ENCODE data around the gene TMPRSS4. TPM values are rescaled to one million over a fixed set of nuclear protein-coding genes. Genes with fewer than 3 reads are reported as not detected.
A peak's percentile ranks its signal among the peaks of the same experiment; 100 is the strongest.

Gene TMPRSS4
- total RNA-seq, 2 donors from 2014 or later: not detected

DNA sequence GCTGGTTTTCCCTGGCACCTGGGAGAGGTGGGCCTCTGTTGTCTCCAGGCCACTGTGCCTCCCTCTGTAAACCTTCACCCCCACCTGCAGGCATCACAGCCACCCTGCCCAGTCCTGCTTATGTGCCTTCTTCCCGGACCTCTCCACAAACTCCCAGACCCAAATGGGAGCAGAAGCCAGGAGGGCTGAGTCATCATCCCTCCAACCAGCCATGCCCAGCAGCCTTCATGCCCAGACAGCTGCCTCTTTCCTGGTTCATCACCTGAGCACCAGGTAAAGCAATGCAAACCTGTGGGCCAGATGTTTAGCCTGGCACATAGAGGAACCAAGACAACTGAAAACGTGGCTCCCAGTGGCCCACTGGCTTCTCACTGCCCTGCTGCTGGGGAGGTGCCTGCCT, 2.1 kb upstream of the TMPRSS4 start:
- Mint-ChIP-seq H3K4me1 (peaks cover 5% of the 10 kb centered on the region), H3K27me3 (peaks cover 30% of the 10 kb centered on the region), H3K27ac (no peak overlapping the region), H3K4me3 (no peak overlapping the region), H3K36me3 (ENCODE audit: low read depth) (no peaks in the 10 kb centered on the region)
- ATAC-seq (no peak), DNase-seq (no peak)
- H3K9me3 ChIP-seq (ENCODE audit: control insufficient read depth, low read length, poor library complexity, severe bottlenecking): no peaks in the 10 kb centered on the region

- Mint-ChIP-seq H3K36me3 (ENCODE audit: low read depth) (no peaks in the 10 kb centered on the region), H3K27me3 (peaks cover 26% of the 10 kb centered on the region), H3K4me1 (peaks cover 6% of the 10 kb centered on the region), H3K27ac (no peak overlapping the region), H3K4me3 (no peak overlapping the region)
- no peaks in the 10 kb centered on the region for H3K9me3 ChIP-seq (ENCODE audit: control insufficient read depth, low read length, poor library complexity, severe bottlenecking)
- ATAC-seq: no peak
- no peak for DNase-seq
Measured at GRCh38 chr11:118078911-118079411, 2.1 kb downstream of the TMPRSS4 start.

GRCh38 chr11:118079491-118079890, 2.6 kb downstream of the TMPRSS4 start:
- Mint-ChIP-seq H3K27me3 (peaks cover 22% of the 10 kb centered on the region), H3K4me1 (peaks cover 9% of the 10 kb centered on the region), H3K4me3 (no peak overlapping the region), H3K27ac (no peak overlapping the region), H3K36me3 (ENCODE audit: low read depth) (no peaks in the 10 kb centered on the region)
- no peaks in the 10 kb centered on the region for H3K9me3 ChIP-seq (ENCODE audit: control insufficient read depth, low read length, poor library complexity, severe bottlenecking)
- no peak for DNase-seq
- no peak for ATAC-seq

DNA sequence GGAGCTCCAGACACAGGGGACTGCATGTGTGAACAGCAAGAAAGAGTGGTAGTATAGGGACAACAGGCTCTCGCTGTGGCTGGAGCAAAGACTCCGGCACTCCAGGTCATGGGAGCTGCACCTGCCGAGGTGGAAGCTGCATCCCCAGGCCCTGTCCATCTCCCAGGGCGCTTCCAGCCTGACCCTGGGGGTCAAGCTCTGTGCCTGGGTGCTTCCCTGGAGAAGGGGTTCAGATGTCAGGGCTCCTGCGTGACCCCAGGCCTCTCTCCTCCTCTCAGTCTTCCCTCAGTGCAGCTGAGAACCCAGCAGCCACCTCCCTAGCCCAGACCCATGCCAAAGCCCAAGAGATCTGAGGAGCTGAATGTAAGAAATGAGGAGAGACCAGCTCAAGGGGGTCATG, 3.4 kb downstream of the TMPRSS4 start:
- DNase-seq (no peak), ATAC-seq (no peak)
- Mint-ChIP-seq H3K4me1 (peaks cover 9% of the 10 kb centered on the region), H3K27ac (peak overlapping the region; percentile 70), H3K4me3 (no peak overlapping the region), H3K36me3 (ENCODE audit: low read depth) (no peaks in the 10 kb centered on the region), H3K27me3 (peaks cover 22% of the 10 kb centered on the region)
- H3K9me3 ChIP-seq (ENCODE audit: control insufficient read depth, low read length, poor library complexity, severe bottlenecking): no peaks in the 10 kb centered on the region

DNA sequence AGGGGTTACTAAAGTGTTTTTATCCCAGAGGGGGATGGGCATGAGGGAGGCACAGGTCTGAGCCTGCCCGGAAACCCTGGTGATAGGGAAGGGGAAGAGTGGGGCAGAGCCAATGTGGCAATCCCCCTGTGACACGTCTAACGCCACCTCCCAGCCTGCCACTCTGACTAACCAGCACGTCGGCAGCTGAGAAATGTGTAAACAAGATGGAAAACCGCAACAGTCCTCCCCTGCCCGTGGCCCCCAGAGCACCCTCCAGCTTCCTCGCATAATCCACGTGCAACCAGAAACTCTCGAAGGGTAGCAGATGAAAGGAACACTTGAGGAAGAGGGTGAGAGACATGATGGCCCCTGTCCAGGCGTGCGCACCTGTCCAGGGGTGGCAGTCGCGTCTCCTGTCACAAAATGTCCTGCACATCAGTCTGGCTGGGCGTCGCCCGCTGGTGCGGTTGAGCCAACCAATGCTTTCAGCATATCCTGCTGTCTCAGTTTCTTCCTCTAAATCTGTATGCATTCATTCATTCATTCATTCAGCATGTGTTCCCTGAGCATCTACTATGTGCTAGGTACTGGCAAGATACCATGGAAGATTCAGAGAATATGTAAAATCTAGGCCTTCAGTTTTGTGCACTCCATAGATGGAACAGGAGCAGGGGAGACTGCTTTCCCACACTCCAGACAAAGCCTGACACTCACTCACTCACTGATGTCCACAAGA, 4.5 kb downstream of the TMPRSS4 start:
- DNase-seq (no peak), ATAC-seq (no peak)
- no peaks in the 10 kb centered on the region for H3K9me3 ChIP-seq (ENCODE audit: control insufficient read depth, low read length, poor library complexity, severe bottlenecking)
- Mint-ChIP-seq H3K36me3 (ENCODE audit: low read depth) (no peaks in the 10 kb centered on the region), H3K27ac (no peak overlapping the region), H3K4me3 (no peak overlapping the region), H3K27me3 (peaks cover 22% of the 10 kb centered on the region), H3K4me1 (peaks cover 9% of the 10 kb centered on the region)

DNA sequence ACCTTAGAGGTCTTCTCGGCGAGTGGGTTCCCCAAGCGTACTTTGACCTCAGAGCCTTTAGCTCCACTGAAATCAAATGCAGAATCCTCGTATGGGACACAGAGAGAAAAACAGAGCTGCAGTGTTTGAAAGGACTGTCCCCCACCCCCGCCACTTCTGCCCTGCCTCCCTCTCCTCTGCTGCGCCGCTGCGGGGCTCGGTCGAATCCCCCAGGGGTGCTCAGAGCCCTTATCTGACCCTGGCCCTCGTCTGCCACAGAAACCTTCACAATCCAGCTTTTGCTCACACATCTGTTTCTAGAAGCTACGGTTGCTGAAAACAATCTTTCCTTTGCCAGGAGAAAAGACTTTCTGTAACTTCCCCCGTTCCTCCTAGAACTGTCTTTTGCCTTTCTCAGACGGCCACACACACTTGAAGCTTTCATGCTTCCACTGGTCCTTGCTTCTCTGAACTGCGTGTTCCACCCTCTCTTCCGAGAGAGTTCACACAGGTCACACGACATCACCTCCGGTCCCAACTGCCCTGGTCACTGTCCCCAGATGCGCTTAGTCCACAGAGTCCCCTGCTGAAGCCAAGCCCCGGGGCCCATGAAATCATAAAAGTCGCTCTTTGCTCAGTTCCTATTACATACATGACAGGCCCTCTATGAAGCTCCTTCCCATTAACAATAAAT, 6.1 kb downstream of the TMPRSS4 start:
- no peak for ATAC-seq

GRCh38 chr11:118084247-118084646, 7.4 kb downstream of the TMPRSS4 start:
- no peaks in the 10 kb centered on the region for H3K9me3 ChIP-seq (ENCODE audit: control insufficient read depth, low read length, poor library complexity, severe bottlenecking)
- Mint-ChIP-seq H3K4me1 (peaks cover 7% of the 10 kb centered on the region), H3K27ac (no peak overlapping the region), H3K36me3 (ENCODE audit: low read depth) (no peaks in the 10 kb centered on the region), H3K4me3 (no peak overlapping the region), H3K27me3 (peaks cover 19% of the 10 kb centered on the region)
- ATAC-seq (no peak), DNase-seq (no peak)

More for the DNA sequence above, 6.1 kb downstream of the TMPRSS4 start:
- H3K27me3 Mint-ChIP-seq: peaks cover 20% of the 10 kb centered on the region
- peaks cover 7% of the 10 kb centered on the region for H3K4me1 Mint-ChIP-seq
- no peaks in the 10 kb centered on the region for H3K36me3 Mint-ChIP-seq (ENCODE audit: low read depth)
- H3K4me3 Mint-ChIP-seq: no peak overlapping the region
- DNase-seq: no peak
- H3K9me3 ChIP-seq (ENCODE audit: control insufficient read depth, low read length, poor library complexity, severe bottlenecking): no peaks in the 10 kb centered on the region
- no peak overlapping the region for H3K27ac Mint-ChIP-seq

- Mint-ChIP-seq H3K27ac (no peak overlapping the region), H3K36me3 (ENCODE audit: low read depth) (no peaks in the 10 kb centered on the region)
- no peak for ATAC-seq
Measured at GRCh38 chr11:118084656-118085055, 7.8 kb downstream of the TMPRSS4 start.

DNA sequence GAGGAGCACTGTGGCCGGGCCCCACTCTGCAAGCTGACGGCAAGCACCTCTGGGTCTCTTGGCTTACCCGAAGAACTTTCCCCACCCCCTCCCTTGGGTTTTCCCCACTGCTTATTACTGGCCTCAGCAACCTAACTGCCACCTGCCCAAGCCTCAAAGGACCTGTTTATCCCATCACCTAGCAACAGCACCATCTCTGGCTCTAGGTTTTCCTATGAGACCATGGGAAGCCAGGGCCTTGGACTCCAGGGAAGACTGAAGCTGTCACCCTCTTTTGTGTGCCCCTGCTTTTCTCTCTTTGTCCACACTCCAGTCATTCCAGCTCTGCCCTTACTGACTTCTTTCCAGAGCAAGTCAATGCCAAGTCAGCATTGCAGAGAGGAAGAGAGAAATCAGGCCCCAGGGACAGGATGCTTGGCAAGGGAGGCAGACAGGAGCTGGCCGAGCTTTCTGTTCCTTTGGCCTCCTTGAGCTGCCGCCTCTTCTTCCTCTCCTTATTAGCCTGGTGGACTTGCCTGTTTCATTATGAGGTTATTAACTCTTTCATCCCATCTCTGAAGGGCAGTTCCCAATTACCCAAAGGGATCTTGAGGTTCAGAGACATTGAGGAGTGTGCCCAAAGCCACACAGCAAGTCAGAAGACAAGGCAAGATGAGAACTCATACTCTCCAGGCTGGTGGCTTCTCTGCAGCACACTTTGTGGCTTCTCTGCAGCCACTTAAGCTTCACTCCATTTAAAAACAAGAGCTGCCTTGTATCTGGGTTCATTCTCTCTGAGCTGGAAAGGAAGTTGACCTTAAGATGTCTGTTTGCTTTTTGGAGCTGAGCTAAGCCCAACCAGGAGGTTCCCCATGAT, 10.3 kb downstream of the TMPRSS4 start, which contains the start of gene SMIM35:
Gene SMIM35, minus strand, starts transcription at position 51 of the 856 bp plus-strand sequence. CDS start 206 bp downstream, outside the sequence.
- peaks cover 20% of the 10 kb centered on the region for H3K27me3 Mint-ChIP-seq
- no peak within 1 kb of the TSS for H3K4me3 Mint-ChIP-seq
- H3K4me1 Mint-ChIP-seq: peaks cover 3% of the 10 kb centered on the region
- H3K27ac Mint-ChIP-seq: no peak within 1 kb of the TSS
- peaks cover 2% of the 10 kb centered on the region for H3K36me3 Mint-ChIP-seq (ENCODE audit: low read depth)
- ATAC-seq (no peak), DNase-seq (no peak)
- H3K9me3 ChIP-seq (ENCODE audit: control insufficient read depth, low read length, poor library complexity, severe bottlenecking): no peaks in the 10 kb centered on the region

More at GRCh38 chr11:118084656-118085055, 7.8 kb downstream of the TMPRSS4 start:
- Mint-ChIP-seq H3K4me3 (no peak overlapping the region), H3K4me1 (peaks cover 7% of the 10 kb centered on the region), H3K27me3 (peaks cover 20% of the 10 kb centered on the region)
- no peak for DNase-seq
- no peaks in the 10 kb centered on the region for H3K9me3 ChIP-seq (ENCODE audit: control insufficient read depth, low read length, poor library complexity, severe bottlenecking)

DNA sequence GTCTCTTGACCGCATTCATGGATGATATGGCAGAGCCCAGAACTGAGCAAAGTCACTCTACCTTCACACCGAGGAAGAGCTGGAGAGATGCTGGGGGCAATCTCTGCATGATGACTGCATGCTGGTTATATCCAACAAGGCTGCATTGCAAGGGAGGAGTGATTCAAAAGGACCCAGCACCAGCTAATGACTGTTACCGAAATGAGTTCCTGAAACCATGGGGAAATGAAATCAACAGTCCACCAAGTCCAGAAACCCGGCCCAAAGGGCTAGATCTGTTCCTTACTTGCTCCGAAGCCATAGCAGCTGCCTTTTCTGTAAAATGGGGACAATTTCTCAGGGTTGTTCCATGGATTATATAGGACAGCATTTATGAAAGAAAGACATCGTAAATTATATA, 11.1 kb downstream of the TMPRSS4 start:
- Mint-ChIP-seq H3K4me3 (no peak overlapping the region), H3K27me3 (peaks cover 25% of the 10 kb centered on the region), H3K27ac (no peak overlapping the region), H3K36me3 (ENCODE audit: low read depth) (peaks cover 2% of the 10 kb centered on the region), H3K4me1 (peaks cover 3% of the 10 kb centered on the region)
- DNase-seq (no peak), ATAC-seq (no peak)
- no peaks in the 10 kb centered on the region for H3K9me3 ChIP-seq (ENCODE audit: control insufficient read depth, low read length, poor library complexity, severe bottlenecking)

- DNase-seq (no peak), ATAC-seq (peak; percentile 59)
- Mint-ChIP-seq H3K4me1 (peaks cover 3% of the 10 kb centered on the region), H3K36me3 (ENCODE audit: low read depth) (peaks cover 2% of the 10 kb centered on the region), H3K27ac (no peak overlapping the region), H3K27me3 (peaks cover 25% of the 10 kb centered on the region), H3K4me3 (no peak overlapping the region)
- H3K9me3 ChIP-seq (ENCODE audit: control insufficient read depth, low read length, poor library complexity, severe bottlenecking): no peaks in the 10 kb centered on the region
Measured at GRCh38 chr11:118088531-118088930, 11.7 kb downstream of the TMPRSS4 start.

- Mint-ChIP-seq H3K36me3 (ENCODE audit: low read depth) (peaks cover 2% of the 10 kb centered on the region), H3K27me3 (peaks cover 39% of the 10 kb centered on the region), H3K4me1 (no peaks in the 10 kb centered on the region), H3K27ac (no peak overlapping the region), H3K4me3 (no peak overlapping the region)
- ATAC-seq (no peak), DNase-seq (no peak)
- no peaks in the 10 kb centered on the region for H3K9me3 ChIP-seq (ENCODE audit: control insufficient read depth, low read length, poor library complexity, severe bottlenecking)
Measured at GRCh38 chr11:118090545-118091162, 13.8 kb downstream of the TMPRSS4 start.

All from T-helper 17 cell (primary cell).